ENCODE measurements around the gene NUP210.

DNA sequence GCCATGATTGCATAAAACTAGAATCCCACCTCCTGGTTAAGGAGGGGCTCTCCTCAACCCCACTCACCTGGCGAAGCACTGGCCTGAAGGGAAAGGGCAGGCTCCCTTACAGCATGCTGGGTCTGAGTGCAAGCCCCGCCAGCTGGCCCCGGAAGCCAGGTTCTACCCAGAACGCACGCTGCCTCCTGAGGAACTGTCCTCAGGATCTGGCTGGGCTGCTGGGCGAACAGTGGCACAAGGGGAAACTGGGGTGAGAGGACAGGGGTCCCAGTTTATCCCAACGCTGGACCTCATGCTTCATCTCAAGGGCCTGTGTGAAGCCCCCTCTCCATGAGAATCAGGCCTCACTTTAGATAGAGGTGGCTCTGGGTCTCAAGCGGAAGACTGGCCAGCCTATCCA lies 47.5 kb downstream of the NUP210 start:
- TF ChIP-seq CTCF (IDR thresholded peaks at IDR 0.05) (no peak), POLR2AphosphoS5 (IDR thresholded peaks at IDR 0.05) (no peak), POLR2A (IDR thresholded peaks at IDR 0.05) (no peak)
